AG04450 (cell line): ENCODE results near the gene CLK4. TPM values are rescaled to one million over a fixed set of nuclear protein-coding genes. Genes with fewer than 3 reads are reported as not detected.

Source experiments
- CTCF ChIA-PET: fragments of 300-600, 350-600 bp; formaldehyde crosslinking; extraction: SDS; loops from one replicate; lab custom pipeline; 2022; ENCODE audit warnings: antibody characterized with exemption, inconsistent platforms; lab: Charles Lee
- POLR2A ChIA-PET: fragments of 350-600 bp; formaldehyde crosslinking; extraction: SDS; loops from one replicate; lab custom pipeline; 2021; ENCODE audit warnings: antibody characterized with exemption, inconsistent platforms; lab: Yijun Ruan, JAX
- DNase-seq: peaks from one replicate; pipeline ENCODE4 v3.0.0-alpha.2; 2011; ENCODE audit warnings: low read depth, low spot score
- H3K27ac ChIP-seq: one replicate; pipeline ENCODE4 v1.5.1; 2012; ENCODE audit warnings: low read depth, low read length, control low read depth
- H3K27me3 ChIP-seq: one replicate; pipeline ENCODE4 v1.6.0; 2012; ENCODE audit warnings: low read length; ENCODE audit not compliant: control insufficient read depth, insufficient read depth
- H3K4me3 ChIP-seq: 2 replicates; pipeline ENCODE4 v1.5.1; 2011; ENCODE audit warnings: mild to moderate bottlenecking, low read depth, low read length, control low read depth
- H3K9me3 ChIP-seq: 2 replicates; pipeline ENCODE4 v1.5.1; 2012; ENCODE audit warnings: low read length; ENCODE audit not compliant: control insufficient read depth, insufficient read depth
- polyA plus RNA-seq: library from polyadenylated mRNA; depleted of rRNA; stranded (reverse); fragments of >200 nt; gene quantifications from 2 replicates; pipeline ENCODE4 v1.2.3, GENCODE V29; 2011
- TF ChIP-seq, protein P1 (sequence below): IDR thresholded peaks from 2 replicates; pipeline ENCODE4 v1.5.1; 2011; ENCODE audit warnings: low read depth, low read length, control low read depth, inconsistent platforms

The CLK4 gene
- polyA plus RNA-seq, 1 experiment: 30.7 TPM

GRCh38 chr5:178561746-178562264, 65.0 kb downstream of the CLK4 start:
- Histone ChIP-seq H3K4me3 (no peak overlapping the region), H3K27ac (no peak overlapping the region), H3K9me3 (peaks cover 60% of the 10 kb centered on the region), H3K27me3 (no peaks in the 10 kb centered on the region)
- TF ChIP-seq, protein P1, sequence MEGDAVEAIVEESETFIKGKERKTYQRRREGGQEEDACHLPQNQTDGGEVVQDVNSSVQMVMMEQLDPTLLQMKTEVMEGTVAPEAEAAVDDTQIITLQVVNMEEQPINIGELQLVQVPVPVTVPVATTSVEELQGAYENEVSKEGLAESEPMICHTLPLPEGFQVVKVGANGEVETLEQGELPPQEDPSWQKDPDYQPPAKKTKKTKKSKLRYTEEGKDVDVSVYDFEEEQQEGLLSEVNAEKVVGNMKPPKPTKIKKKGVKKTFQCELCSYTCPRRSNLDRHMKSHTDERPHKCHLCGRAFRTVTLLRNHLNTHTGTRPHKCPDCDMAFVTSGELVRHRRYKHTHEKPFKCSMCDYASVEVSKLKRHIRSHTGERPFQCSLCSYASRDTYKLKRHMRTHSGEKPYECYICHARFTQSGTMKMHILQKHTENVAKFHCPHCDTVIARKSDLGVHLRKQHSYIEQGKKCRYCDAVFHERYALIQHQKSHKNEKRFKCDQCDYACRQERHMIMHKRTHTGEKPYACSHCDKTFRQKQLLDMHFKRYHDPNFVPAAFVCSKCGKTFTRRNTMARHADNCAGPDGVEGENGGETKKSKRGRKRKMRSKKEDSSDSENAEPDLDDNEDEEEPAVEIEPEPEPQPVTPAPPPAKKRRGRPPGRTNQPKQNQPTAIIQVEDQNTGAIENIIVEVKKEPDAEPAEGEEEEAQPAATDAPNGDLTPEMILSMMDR: no peak
- no peak for DNase-seq
- POLR2A ChIA-PET: no interaction called here
- CTCF ChIA-PET: no interaction called here

GRCh38 chr5:178560911-178561310, 65.9 kb downstream of the CLK4 start:
- no peaks in the 10 kb centered on the region for H3K27me3 ChIP-seq
- no peak overlapping the region for H3K27ac ChIP-seq
- CTCF ChIA-PET: no interaction called here
- TF ChIP-seq, protein P1: no peak
- no peak for DNase-seq
- POLR2A ChIA-PET: no interaction called here
- no peak overlapping the region for H3K4me3 ChIP-seq
- peaks cover 66% of the 10 kb centered on the region for H3K9me3 ChIP-seq

DNA sequence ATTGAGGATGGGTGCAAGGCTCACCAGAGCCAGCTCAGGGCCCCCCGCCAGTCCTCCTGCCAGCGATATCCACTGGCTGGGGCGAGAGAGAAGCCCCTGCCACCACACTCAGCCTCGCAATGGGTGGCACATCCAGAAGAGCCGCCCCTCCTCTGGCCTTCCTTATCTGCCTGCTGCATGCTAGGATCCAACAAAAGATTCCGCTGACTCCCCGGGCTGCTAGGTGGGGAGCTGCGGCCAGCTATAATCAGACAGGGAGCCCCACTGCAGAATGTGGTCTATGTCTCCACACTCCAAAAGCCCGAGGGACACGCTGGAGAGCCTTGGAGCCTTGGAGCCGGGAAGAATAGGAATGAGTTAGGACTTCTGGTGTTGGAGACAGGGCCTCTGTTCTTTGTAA, 69.4 kb downstream of the CLK4 start:
- Histone ChIP-seq H3K4me3 (no peak overlapping the region), H3K27ac (no peak overlapping the region), H3K9me3 (peaks cover 65% of the 10 kb centered on the region), H3K27me3 (no peaks in the 10 kb centered on the region)
- TF ChIP-seq, protein P1: no peak
- ChIA-PET CTCF (no interaction called here), POLR2A (no interaction called here)
- DNase-seq: no peak

DNA sequence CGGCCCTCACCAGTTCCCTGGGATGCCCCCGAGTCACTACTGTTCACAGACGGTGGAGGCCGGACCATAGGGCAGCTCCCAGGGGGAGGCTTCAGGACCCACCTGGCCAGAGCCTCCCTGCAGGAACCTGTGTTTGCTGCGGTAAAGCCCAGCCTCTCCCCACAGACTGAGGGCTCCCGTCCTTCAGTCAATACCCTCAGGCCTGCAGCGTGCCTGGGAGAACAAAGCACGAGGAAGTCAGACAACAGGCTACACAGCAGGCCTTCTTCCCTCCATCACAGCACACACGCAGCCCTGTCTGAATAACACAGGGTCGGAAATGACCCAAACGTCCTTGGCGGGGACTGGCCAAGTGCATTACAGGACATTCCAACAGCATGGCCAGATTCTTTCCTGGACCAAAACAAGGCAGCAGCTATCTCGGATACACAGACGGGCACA, 71.1 kb downstream of the CLK4 start:
- Histone ChIP-seq H3K4me3 (no peak overlapping the region), H3K27me3 (no peaks in the 10 kb centered on the region), H3K9me3 (peaks cover 52% of the 10 kb centered on the region), H3K27ac (no peak overlapping the region)
- TF ChIP-seq, protein P1: no peak
- ChIA-PET POLR2A (no interaction called here), CTCF (no interaction called here)
- no peak for DNase-seq

- no peak overlapping the region for H3K4me3 ChIP-seq
- POLR2A ChIA-PET: no interaction called here
- TF ChIP-seq, protein P1: no peak
- CTCF ChIA-PET: no interaction called here
- no peak for DNase-seq
- no peak overlapping the region for H3K27ac ChIP-seq
- H3K27me3 ChIP-seq: no peaks in the 10 kb centered on the region
- peaks cover 47% of the 10 kb centered on the region for H3K9me3 ChIP-seq
Measured at GRCh38 chr5:178555005-178555404, 71.8 kb downstream of the CLK4 start.
